SKM-1 (cell line): Measurements from ENCODE around the gene C17orf78.
"Not testable (repeated sequence)": the region's sequence is repeated elsewhere in the genome, so short reads cannot be mapped to it uniquely, and the experiment has no call there.

ENCODE experiments used
- DNase-seq: peaks from one replicate; lab custom pipeline; 2025; ENCODE audit not compliant: unreplicated experiment; lab: John Stamatoyannopoulos, UW

The C17orf78 gene

GRCh38 chr17:37385474-37385990, 9.7 kb downstream of the C17orf78 start:
- DNase-seq, result no peak

DNA sequence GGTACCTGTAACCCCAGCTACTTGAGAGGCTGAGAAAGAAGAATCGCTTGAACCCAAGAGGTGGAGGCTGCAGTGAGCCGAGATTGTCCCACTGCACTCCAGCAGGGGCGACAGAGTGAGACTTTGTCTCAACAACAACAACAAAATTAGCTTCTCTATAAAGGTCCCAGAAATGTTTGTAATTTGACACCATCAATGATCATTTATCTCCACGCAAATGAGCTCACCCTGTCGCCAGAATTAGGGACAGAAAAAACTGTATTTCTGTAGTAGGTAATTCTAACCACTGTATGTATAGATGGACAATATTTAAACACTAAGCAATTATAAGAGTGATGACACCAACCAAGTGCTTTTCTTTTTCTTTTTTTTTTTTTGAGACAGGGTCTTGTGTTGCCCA, 10.7 kb downstream of the C17orf78 start:
- DNase-seq, result no peak

- DNase-seq, result no peak
These were observed 12.5 kb downstream of the C17orf78 start for GRCh38 chr17:37388266-37388665.

- no peak for DNase-seq
These were observed 13.4 kb downstream of the C17orf78 start for GRCh38 chr17:37389160-37389559.

DNA sequence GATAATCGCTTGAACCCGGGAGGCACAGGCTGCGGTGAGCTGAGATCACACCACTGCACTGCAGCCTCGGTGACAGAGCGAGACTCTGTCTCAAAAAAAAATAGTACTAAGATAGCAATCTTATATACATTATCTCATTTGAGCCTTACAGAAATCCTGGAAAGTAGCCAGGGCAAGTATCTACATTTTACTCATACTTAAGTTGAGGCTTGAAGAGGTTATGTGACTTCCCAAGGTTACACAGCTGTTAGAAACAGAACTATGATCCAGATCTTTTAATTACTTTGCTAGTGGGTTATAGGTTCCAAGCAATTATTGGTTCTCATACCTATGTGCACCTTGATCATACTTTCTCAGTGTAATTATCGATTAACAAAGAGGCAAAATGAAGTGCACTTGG, 15.4 kb downstream of the C17orf78 start:
- no peak for DNase-seq

DNA sequence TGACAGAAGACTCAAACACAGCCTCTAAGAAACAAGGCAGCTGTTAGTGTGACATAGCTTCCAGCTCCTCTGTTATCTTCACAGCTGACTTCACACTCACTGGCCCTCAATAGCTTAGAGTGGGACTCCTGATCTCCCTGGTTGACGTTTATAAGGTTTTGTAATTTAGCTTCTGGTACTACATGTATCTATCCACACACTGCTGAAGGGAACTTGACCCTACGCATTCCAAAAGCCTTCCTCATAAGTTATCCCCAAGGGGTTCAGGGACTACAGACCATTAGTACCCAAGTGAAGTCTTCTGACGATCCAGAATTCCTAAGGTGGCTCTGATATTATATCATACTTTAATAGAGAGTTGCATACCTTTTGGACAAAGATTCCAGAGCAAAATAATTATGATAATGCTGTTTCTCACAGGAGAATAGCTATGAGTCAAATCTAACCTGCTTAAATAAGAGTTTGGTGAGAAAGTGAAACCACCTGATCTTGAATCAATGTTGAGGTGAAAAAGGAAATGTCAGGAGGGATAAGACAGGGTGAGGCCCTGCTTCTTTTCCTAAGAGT, 16.3 kb downstream of the C17orf78 start:
- DNase-seq, result no peak

DNA sequence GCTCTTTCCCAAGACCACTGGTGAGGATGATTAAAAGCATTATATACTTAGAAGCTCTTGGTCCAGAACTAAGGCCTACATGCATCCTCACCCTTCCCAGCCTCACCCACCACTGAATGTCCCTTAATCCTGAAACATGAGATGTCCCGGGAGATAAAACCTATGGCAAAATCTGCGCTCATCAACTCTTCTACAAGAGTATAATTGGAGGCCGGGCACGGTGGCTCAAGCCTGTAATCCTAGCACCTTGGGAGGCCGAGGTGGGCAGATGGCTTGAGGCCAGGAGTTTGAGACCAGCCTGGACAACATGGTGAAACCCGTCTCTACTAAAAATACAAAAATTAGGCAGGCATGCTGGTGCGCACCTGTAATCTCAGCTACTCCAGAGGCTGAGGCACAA, 17.6 kb downstream of the C17orf78 start:
- DNase-seq, result no peak

GRCh38 chr17:37399265-37399803, 23.5 kb downstream of the C17orf78 start:
- DNase-seq, result no peak

DNA sequence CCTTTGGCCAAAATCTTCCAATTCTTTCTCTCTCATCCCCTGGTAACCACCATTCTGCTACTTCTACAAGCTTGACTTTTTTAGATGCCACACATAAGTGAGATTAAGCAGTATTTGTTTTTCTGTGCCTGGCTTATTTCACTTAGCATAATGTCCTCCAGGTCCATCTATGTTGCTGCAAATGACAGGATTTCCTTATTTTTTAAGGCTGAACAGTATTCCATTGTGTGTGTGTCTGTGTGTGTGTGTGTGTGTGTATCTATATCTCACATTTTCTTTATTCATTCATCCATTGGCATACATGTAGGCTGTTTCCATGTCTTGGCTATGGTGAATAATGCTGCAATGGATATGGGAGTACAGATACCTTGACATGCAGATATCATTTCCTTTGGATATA, 24.7 kb downstream of the C17orf78 start:
- no peak for DNase-seq

DNA sequence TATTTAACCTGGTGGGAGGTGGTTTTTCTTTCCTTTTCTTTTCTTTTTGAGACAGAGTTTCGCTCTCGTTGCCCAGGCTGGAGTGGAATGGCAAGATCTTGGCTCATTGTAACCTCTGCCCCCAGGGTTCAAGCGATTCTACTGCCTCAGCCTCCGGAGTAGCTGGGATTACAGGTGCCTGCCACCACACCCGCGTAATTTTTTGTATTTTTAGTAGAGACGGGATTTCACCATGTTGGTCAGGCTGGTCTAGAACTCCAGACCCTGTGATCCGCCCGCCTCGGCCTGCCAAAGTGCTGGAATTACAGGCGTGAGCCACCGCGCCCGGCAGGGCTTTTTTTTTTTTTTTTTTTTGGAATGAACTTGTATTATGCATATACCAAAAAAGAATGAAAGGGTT, 29.7 kb downstream of the C17orf78 start:
- not testable (repeated sequence) for DNase-seq

DNA sequence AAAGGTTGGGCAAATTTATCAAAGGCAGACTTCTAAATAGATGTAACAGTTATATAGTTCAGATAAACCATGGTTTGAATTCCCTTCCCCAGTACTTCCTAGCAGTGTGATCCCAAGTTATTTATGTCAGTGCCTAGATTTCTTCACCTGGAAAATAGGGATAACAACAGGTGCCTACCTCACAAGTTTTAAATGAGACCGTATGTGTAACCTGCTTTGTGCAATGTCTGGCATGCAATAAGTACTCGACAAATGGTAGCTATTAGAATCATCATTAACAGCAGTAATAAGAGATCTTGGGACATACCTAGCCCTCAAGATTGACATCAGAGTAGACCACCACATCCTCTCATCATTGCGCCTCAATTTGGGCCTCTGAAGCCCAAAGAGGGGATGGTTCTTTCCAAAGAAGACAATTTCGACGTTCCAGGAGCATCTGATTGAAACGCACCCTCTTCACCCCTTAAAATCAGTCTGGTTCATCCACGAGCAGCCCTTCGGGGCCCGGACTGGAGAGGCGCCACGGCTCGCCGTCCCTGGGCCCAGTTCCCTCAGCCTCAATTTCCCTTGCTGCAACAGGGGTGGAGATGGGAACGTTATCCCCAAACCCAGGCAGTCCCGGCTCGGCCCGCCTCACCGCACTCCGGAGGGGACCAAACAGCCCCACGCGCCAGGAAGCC, 30.3 kb downstream of the C17orf78 start:
- DNase-seq, result no peak

GRCh38 chr17:37406635-37407461, 31.1 kb downstream of the C17orf78 start, which contains the start of the genes ACACA and TADA2A:
Gene ACACA, minus strand, starts transcription at chr17:37406836. Its CDS starts 537 bp downstream, at chr17:37406299.
Gene TADA2A, plus strand, starts transcription at chr17:37406886. Its CDS starts 4,480 bp downstream, at chr17:37411366.
- DNase-seq, result peak; percentile 77

DNA sequence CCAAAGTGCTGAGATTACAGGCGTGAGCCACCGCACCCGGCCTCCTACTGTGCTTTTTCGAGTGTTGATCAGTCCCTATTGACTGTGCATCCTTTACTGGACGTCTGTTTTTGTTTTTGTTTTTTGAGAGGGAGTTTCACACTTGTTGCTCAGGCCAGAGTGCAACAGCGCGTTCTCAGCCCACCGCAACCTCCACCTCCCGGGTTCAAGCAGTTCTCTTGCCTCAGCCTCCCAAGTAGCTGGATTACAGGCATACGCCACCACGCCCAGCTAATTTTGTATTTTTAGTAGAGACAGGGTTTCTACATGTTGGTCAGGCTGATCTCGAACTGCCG, 32.3 kb downstream of the C17orf78 start:
- DNase-seq, result not testable (repeated sequence)

- no peak for DNase-seq
These were observed 34.6 kb downstream of the C17orf78 start for GRCh38 chr17:37410357-37410756.

GRCh38 chr17:37413875-37414519, 38.2 kb downstream of the C17orf78 start:
- no peak for DNase-seq

DNA sequence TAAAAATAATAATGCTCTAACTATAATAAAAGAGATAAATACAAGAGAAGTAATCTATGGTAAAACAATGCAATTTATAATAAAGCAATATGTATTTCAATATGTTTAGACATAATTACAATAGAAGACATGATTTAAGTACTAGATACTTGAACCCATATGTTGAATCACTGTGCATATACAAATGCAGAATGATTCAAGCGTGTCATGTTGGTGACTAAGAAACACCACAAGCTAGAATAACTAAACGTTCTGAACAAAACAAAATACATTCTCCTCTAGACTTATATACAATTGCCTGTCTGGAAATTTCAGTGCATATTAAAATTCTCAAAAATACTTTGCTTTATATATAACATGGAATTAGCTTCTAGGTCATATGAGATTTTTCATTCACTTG, 42.1 kb downstream of the C17orf78 start:
- no peak for DNase-seq

DNA sequence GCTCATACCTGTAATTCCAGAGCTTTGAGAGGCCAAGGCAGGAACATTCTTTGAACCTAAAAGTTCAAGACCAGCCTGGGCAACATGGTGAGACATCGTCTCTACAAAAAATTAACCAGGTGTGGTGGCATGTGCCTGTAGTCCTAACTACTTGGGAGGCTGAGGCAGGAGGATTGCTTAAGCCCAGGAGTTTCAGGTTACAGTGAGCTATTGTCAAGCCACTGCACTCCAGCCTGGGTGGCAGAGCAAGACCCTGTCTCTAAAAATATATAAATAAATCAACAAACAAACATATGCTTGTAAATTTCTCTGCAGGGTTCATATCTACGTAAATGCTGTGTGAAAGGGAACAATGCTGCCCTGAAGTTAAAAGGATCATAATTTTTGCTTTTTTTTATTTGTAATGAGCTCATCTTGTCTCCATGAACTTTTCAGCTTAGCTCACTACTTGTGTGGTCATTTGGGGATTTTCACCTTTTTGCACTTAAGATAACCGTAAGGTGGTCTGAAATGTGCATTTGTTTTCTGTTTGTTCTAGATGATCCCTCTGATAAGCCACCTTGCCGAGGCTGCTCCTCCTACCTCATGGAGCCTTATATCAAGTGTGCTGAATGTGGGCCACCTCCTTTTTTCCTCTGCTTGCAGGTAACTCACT, 47.3 kb downstream of the C17orf78 start:
- no peak for DNase-seq

DNA sequence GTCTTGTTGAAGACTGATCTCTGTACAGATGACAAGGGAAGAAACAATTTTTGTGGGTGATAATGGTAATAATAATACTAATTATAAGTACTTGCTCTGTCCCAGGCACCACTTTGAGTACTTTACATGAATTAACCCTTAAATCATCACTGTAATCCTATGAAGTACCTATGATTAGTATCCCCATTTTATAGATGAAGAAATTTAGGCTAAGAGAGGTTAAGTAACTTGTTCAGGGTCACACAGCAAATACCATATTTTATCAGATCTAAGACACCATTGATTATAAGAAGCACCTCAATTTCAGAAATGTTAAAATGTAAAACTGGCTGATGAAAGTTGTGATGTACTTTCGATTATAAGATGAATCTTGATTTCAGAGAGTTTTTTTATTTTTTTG, 49.5 kb downstream of the C17orf78 start:
- DNase-seq, result no peak

DNA sequence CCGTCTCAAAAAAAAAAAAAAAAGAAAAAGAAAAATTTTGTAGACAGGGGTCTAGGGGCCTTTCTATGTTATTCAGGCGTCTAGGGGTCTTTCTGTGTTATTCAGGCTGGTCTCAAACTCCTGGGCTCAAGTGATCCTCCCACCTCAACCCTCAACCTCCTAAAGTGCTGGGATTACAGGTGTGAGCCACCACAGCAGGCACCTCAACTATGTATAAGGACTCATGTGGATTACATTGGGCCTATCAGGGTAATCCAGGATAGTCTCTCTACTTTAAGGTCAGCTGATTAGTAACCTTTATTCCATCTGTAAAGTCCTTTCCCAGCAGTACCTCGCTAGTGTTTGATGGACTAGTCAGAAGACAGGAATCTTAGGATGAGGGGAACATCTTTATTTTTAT, 53.3 kb downstream of the C17orf78 start:
- no peak for DNase-seq

DNA sequence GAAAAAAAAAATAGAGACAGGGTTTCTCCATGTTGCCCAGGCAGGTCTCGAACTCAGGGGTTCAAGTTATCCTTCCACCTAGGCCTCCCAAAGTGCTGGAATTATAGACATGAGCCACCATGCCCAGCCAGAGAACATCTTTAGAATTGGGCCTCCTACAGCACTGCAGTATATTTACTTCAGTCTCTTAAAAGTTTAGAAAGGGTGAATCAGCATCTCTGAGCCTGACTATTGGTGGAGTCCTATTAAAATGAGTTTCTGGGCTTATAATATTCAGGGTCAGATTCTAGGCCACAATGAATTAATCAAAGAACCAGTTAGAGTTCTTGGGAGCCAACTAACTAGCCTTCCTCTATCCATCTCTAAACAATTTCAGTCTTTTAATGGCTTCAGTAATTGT, 53.7 kb downstream of the C17orf78 start:
- no peak for DNase-seq
